ENCODE measurements around the gene NECTIN2.

DNA sequence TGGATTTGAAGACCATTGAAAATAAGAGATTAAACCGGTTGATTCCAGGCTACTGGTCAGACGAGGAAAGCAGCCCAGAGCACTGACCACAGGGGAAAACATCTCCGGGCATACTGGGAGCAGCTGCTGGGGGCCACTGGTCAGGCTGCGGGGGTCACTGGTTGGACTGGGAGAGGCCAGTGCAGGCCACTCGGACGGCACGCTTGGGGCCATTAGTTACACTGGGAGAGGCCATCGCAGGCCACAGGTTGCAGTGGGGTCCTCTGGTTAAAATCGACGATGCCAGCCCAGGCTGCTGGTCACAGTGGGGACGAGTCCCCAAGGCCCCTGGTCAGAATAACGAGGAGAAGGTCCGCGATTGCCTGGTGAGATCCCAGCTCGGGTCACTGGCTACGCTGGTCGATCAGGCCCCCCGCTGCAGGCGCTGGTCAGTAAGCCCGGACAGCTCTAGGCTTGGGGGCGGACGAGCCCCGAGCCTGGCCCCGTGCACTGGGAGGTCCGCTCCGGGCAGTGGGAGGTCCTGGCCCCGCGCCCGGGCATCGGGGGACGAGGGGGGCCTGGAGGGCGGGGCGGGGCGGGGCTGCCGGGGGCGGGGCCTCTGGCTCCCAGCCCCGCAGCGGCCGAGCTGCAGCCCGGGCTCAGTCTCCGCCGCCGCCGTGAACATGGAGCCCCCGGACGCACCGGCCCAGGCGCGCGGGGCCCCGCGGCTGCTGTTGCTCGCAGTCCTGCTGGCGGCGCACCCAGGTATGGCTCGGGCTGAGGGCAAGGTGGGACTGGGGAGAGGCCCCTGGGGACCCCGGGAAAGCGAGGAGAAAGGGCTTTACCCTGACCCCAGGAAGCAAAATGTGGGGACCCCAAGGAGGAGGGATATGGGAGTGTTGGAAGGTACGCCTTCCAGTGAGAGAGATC, 37.4 kb upstream of the NECTIN2 start, which contains the start of gene BCAM:
- TF ChIP-seq CTCF (IDR thresholded peaks at IDR 0.05; ENCODE audit: low read depth, low read length, poor library complexity, severe bottlenecking) (no peak), EZH2phosphoT487 (IDR thresholded peaks at IDR 0.05; ENCODE audit: borderline replicate concordance, low read length) (no peak)
